Esophagus squamous epithelium (tissue), 5 donors: ENCODE data around the gene ABHD1. TPM values are rescaled to one million over a fixed set of nuclear protein-coding genes. Genes with fewer than 3 reads are reported as not detected.

ENCODE experiments used
- DNase-seq: peaks from one replicate; lab custom pipeline; 2025; lab: John Stamatoyannopoulos, UW
- H3K27ac ChIP-seq, 4 donors: fragments of 200-600 bp; sonication (generic); one replicate each; pipeline ENCODE4 v1.5.1; 2016 to 2019; ENCODE audit warnings: mild to moderate bottlenecking in 1 of 4
- H3K27me3 ChIP-seq, 4 donors: fragments of 200-600 bp; sonication (generic); 1 replicate in 3 of 4; 2 replicates in 1 of 4; pipeline versions ENCODE4 v1.5.1 to v1.6.0; 2017 to 2021; ENCODE audit warnings: antibody characterized with exemption in 1 of 4
- H3K36me3 ChIP-seq, 3 donors: fragments of 200-600 bp; sonication (generic); one replicate each; pipeline ENCODE4 v1.5.1; 2016 to 2019
- H3K4me1 ChIP-seq, 3 donors: fragments of 200-600 bp; sonication (generic); one replicate each; pipeline ENCODE4 v1.5.1; 2017 to 2019
- H3K4me3 ChIP-seq, 4 donors: fragments of 200-600 bp; sonication (generic); 1 replicate in 3 of 4; 2 replicates in 1 of 4; pipeline ENCODE4 v1.5.1; 2016 to 2019; ENCODE audit warnings: mild to moderate bottlenecking in 2 of 4, moderate library complexity in 1 of 4
- H3K9me3 ChIP-seq, 3 donors: fragments of 200-600 bp; sonication (generic); one replicate each; pipeline ENCODE4 v1.5.1; 2016 to 2019
- CTCF ChIP-seq, 6 experiments: fragments of 450-650 bp in 4 of 6; fragments of 200-600 bp in 2 of 6; sonication (generic) in 2 of 6; IDR thresholded peaks; one replicate each; pipeline ENCODE4 v1.5.1; 2016 to 2019; ENCODE audit warnings: antibody characterized with exemption in 6 of 6, mild to moderate bottlenecking in 4 of 6, moderate library complexity in 4 of 6
- POLR2A ChIP-seq, 4 donors: fragments of 450-650 bp; IDR thresholded peaks; one replicate each; pipeline ENCODE4 v1.6.1; 2017; ENCODE audit warnings: antibody characterized with exemption in 4 of 4, mild to moderate bottlenecking in 4 of 4, moderate library complexity in 3 of 4
- WGBS, 2 donors: methylation state at CpG; one replicate each; pipeline ENCODE4 v1.1.5; 2018; 5-methylcytosine and 5-hydroxymethylcytosine counted together
- intact Hi-C: fragments of 100-400 bp; cut with DNase I; formaldehyde crosslinking; loops from one replicate; pipeline ENCODE4 v1.15.0; 2022
- total RNA-seq, 4 donors: library from RNA; depleted of rRNA; stranded (reverse); fragments of >200 nt; gene quantifications; one replicate each; pipeline ENCODE4 v1.1.0, GENCODE V29; 2016
- donor health status: DM: yes; HTN: yes; CAD: no.

Gene ABHD1
- total RNA-seq, 4 donors from 2014 or later, result not detected

DNA sequence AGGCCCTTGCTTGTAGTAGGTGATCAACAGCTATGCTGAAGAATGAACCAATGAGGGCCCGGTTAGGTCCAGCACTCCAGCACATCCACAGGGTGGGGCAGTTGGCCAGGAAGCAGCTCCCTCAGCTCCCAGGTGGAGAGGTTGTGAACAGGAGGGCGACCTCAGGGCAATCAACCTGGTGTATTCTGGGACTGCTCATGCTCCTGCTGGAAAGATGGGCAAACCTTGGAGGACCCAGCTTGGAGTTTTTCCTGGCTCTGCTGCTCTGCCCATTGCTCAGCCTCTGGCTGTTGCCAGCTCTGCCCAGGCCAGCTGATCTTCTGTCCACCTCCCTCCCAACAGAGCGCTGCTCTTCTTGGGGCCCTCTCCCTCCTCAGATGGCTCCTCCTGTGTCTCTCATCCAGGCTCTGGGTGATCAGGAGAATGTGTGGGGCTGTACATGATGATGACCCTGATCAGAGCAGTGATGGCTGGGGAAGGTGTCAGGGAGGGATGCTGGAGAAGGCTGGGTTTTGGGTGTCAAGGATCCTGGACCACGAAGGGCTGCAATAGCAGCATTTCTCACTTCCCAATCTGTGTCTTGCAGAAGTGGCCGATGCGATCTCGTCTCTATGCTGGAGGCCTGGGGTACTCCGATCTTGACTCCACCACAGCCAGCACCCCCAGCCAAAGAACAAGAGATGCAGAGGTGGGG is 28.6 kb downstream of the ABHD1 start:
- intact Hi-C loops, result no loop called here

DNA sequence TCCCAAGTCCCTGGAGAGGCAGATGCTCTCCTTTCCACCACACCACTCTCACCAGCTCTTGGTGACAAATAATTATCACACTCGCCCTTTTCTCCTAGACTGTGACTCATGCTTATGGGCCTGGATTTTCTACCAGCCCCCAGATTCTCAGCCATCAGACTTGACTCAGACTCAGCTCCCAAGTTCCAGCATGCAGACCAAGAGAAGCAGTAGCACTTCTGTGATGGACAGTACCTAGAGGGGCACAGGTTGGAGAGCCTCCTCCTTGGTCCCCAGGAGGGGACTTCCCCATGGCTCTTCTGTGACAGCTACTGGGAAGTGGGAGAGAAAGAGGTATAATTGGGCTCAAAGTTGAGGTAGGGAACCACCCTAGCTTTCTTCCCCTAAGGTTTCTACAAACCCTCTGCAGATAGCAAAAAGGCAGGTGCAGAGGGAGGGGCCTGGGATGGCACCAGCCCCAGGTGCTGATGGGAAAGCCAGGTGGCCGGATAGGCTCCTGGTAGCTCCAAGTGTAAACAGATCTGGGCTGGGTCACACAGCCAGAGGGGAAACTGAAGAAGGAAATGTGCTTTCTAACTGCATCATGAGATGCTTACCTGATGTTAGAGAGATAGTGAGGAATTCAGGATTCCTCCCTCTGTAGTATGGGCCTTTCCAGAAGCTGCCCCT is 29.3 kb downstream of the ABHD1 start:
- 17 to 48% methylated on average over 1 to 2 of the region's 2 CpGs for WGBS, 2 donors
- no peak overlapping the region for H3K4me3 ChIP-seq
- no peaks in the 10 kb centered on the region for H3K36me3 ChIP-seq
- H3K4me1 ChIP-seq, result no peaks in the 10 kb centered on the region
- DNase-seq, result no peak
- H3K27ac ChIP-seq, result no peak overlapping the region
- TF ChIP-seq CTCF (IDR thresholded peaks at IDR 0.05) (no peak), POLR2A (IDR thresholded peaks at IDR 0.05) (no peak)
- intact Hi-C loops, result no loop called here
- H3K9me3 ChIP-seq, result no peaks in the 10 kb centered on the region
- peaks cover 0 to 12% (median 0%) of the 10 kb centered on the region in 4 donors for H3K27me3 ChIP-seq

More for the DNA sequence above, 28.6 kb downstream of the ABHD1 start:
- TF ChIP-seq CTCF (IDR thresholded peaks at IDR 0.05) (no peak), POLR2A (IDR thresholded peaks at IDR 0.05) (no peak)
- H3K9me3 ChIP-seq, result no peaks in the 10 kb centered on the region
- no peak overlapping the region for H3K4me3 ChIP-seq
- no peak for DNase-seq
- peaks cover 0 to 12% (median 0%) of the 10 kb centered on the region in 4 donors for H3K27me3 ChIP-seq
- no peak overlapping the region for H3K27ac ChIP-seq
- 85 to 94% methylated on average over 5 to 6 of the region's 8 CpGs for WGBS, 2 donors
- no peaks in the 10 kb centered on the region for H3K36me3 ChIP-seq
- no peaks in the 10 kb centered on the region for H3K4me1 ChIP-seq

- Histone ChIP-seq H3K4me3 (no peak overlapping the region), H3K4me1 (no peaks in the 10 kb centered on the region), H3K27me3 (peaks cover 0 to 7% (median 0%) of the 10 kb centered on the region in 4 donors), H3K36me3 (no peaks in the 10 kb centered on the region), H3K27ac (no peak overlapping the region), H3K9me3 (no peaks in the 10 kb centered on the region)
- WGBS, 2 donors, result 84 to 91% methylated on average over 3 to 6 of the region's 6 CpGs
- intact Hi-C loops, result no loop called here
- no peak for DNase-seq
- TF ChIP-seq CTCF (IDR thresholded peaks at IDR 0.05), result no peak
- TF ChIP-seq POLR2A (IDR thresholded peaks at IDR 0.05), result no peak
Measured at GRCh38 chr2:27154488-27154887, 30.9 kb downstream of the ABHD1 start.

DNA sequence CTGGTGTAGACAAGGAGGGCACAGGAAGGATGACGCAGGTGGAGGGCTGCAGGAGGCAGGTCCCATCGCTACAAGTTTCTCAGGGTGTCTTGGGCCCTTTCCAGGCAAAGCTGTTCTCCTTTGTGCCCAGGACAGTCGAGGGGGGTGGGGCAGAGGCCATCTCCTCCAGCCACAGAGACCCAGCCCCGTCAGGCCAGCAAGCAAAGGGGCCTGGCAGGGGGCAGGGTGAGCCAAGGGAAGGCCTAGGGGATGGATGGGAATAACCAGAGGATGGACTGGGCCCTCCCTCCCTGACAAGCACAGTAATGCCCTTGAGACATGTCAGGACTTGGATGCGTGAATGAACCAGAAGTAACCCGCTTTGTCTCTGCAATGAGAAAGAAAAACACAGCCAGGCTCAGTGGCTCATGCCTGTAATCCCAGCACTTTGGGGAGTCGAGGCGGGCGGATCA is 31.5 kb downstream of the ABHD1 start:
- Histone ChIP-seq H3K27ac (no peak overlapping the region), H3K4me1 (no peaks in the 10 kb centered on the region), H3K27me3 (peaks cover 0 to 1% (median 0%) of the 10 kb centered on the region in 4 donors), H3K36me3 (no peaks in the 10 kb centered on the region), H3K4me3 (no peak overlapping the region), H3K9me3 (no peaks in the 10 kb centered on the region)
- no peak for TF ChIP-seq CTCF (IDR thresholded peaks at IDR 0.05)
- TF ChIP-seq POLR2A (IDR thresholded peaks at IDR 0.05), result no peak
- intact Hi-C loops, result no loop called here
- 46 to 50% methylated on average over 5 to 6 of the region's 9 CpGs for WGBS, 2 donors
- DNase-seq, result no peak

DNA sequence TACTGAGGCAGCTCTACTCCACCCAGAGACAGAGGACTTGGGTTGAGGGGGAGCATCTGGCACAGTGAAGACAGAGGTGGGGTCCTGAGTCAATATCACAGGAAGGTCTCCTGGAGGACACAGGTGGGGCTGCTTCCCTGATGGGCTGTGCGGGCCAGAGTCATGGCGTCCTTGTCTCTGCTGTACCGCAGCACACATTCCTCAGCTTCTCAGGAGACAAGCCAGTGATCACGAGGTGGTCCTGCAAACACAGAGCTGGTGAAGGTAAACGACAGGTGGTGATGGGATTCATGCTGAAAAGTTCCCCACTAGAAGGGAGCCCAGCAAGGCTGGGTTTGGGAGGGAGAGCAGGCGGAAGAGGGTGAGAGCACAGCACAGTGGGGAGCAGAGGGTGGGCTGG is 34.9 kb downstream of the ABHD1 start:
- intact Hi-C loops, result no loop called here
- no peak overlapping the region for H3K27ac ChIP-seq
- no peaks in the 10 kb centered on the region for H3K27me3 ChIP-seq
- no peaks in the 10 kb centered on the region for H3K36me3 ChIP-seq
- no peaks in the 10 kb centered on the region for H3K9me3 ChIP-seq
- no peak for DNase-seq
- H3K4me3 ChIP-seq, result no peak overlapping the region
- no peaks in the 10 kb centered on the region for H3K4me1 ChIP-seq
- 67 to 100% methylated on average over 1 to 2 of the region's 6 CpGs for WGBS, 2 donors
- no peak for TF ChIP-seq POLR2A (IDR thresholded peaks at IDR 0.05)
- TF ChIP-seq CTCF (IDR thresholded peaks at IDR 0.05), result no peak
